ENCODE results near the gene CD47. TPM values are rescaled to one million over a fixed set of nuclear protein-coding genes. Genes with fewer than 3 reads are reported as not detected.

Gene CD47
- total RNA-seq, 1 experiment from 2014 or later = 89.7 TPM

DNA sequence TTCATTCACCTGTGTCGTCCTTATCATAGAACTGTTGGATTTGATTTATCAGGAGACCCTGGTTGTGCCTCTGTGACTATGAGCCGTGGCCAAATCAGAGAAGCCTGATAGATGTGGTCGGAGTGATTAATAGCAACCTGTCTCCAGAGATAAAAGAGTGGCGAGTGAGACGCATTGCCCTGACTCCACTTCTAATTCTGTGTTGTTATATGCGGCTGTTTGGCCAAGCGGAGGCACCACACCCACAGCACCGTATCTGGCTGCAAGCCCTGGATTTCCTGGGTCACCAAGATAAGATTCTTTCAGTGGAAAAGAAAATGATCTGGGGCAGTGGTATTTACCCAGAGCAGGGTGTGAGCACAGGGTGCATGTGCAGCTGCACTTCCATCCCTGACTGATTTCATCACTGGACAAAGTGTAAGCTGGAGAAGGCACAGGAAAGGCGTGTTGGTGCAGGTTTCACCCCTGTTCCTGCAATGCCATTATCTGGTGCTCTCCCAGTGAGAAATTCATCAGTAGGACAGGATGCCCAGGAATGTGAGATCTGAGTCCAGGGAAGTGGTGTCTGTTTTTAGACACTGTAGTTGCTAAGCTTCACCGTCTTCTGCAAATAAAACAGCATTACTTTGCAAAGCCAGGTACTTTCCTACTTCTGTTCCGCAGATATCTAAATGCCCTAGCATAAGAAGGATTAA, 84.6 kb downstream of the CD47 start:
- intact Hi-C loops (cut with micrococcal nuclease; ENCODE audit: unreplicated experiment) = no loop called here
- no peak for DNase-seq (ENCODE audit: low read depth, low spot score)
- Histone ChIP-seq H3K27me3 (ENCODE audit: control insufficient read depth, insufficient read depth, low read length) (no peaks in the 10 kb centered on the region), H3K36me3 (ENCODE audit: control insufficient read depth, insufficient read depth, low read length) (no peaks in the 10 kb centered on the region), H3K9me3 (ENCODE audit: control insufficient read depth, insufficient read depth, low read depth, low read length) (no peaks in the 10 kb centered on the region), H3K27ac (ENCODE audit: low read length) (no peak overlapping the region), H3K4me1 (ENCODE audit: control insufficient read depth, insufficient read depth, low read length) (peaks cover 6% of the 10 kb centered on the region; the same call in 1 of the 2 replicates), H3K4me3 (ENCODE audit: low read depth in 2 of 2, low read length in 2 of 2) (no peak overlapping the region)
- no peak for TF ChIP-seq TCF7L2 (IDR thresholded peaks at IDR 0.05; ENCODE audit: low read depth, low read length)
- TF ChIP-seq SIN3A (IDR thresholded peaks at IDR 0.05; ENCODE audit: borderline replicate concordance, insufficient read depth, low read depth, low read length) = no peak
- TF ChIP-seq POLR2AphosphoS5 (IDR thresholded peaks at IDR 0.05; ENCODE audit: low read depth, low read length) = no peak
- TF ChIP-seq, protein P1, sequence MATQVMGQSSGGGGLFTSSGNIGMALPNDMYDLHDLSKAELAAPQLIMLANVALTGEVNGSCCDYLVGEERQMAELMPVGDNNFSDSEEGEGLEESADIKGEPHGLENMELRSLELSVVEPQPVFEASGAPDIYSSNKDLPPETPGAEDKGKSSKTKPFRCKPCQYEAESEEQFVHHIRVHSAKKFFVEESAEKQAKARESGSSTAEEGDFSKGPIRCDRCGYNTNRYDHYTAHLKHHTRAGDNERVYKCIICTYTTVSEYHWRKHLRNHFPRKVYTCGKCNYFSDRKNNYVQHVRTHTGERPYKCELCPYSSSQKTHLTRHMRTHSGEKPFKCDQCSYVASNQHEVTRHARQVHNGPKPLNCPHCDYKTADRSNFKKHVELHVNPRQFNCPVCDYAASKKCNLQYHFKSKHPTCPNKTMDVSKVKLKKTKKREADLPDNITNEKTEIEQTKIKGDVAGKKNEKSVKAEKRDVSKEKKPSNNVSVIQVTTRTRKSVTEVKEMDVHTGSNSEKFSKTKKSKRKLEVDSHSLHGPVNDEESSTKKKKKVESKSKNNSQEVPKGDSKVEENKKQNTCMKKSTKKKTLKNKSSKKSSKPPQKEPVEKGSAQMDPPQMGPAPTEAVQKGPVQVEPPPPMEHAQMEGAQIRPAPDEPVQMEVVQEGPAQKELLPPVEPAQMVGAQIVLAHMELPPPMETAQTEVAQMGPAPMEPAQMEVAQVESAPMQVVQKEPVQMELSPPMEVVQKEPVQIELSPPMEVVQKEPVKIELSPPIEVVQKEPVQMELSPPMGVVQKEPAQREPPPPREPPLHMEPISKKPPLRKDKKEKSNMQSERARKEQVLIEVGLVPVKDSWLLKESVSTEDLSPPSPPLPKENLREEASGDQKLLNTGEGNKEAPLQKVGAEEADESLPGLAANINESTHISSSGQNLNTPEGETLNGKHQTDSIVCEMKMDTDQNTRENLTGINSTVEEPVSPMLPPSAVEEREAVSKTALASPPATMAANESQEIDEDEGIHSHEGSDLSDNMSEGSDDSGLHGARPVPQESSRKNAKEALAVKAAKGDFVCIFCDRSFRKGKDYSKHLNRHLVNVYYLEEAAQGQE (IDR thresholded peaks at IDR 0.05; ENCODE audit: insufficient read depth in 1 of 2, low read depth in 2 of 2, low read length in 1 of 2) = no peak
- TF ChIP-seq, protein P2, sequence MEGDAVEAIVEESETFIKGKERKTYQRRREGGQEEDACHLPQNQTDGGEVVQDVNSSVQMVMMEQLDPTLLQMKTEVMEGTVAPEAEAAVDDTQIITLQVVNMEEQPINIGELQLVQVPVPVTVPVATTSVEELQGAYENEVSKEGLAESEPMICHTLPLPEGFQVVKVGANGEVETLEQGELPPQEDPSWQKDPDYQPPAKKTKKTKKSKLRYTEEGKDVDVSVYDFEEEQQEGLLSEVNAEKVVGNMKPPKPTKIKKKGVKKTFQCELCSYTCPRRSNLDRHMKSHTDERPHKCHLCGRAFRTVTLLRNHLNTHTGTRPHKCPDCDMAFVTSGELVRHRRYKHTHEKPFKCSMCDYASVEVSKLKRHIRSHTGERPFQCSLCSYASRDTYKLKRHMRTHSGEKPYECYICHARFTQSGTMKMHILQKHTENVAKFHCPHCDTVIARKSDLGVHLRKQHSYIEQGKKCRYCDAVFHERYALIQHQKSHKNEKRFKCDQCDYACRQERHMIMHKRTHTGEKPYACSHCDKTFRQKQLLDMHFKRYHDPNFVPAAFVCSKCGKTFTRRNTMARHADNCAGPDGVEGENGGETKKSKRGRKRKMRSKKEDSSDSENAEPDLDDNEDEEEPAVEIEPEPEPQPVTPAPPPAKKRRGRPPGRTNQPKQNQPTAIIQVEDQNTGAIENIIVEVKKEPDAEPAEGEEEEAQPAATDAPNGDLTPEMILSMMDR (IDR thresholded peaks at IDR 0.05) = no peak
- in situ Hi-C loops (cut with HindIII; ENCODE audit: low pct_unique_long_range_greater_than_20kb, low sequenced_read_pairs) = no loop called here
- ATAC-seq = peak; percentile 55
- CTCF ChIA-PET = no interaction called here
- no TSS peak for BruUV-seq (replicated peaks)
- POLR2A ChIA-PET = no interaction called here

DNA sequence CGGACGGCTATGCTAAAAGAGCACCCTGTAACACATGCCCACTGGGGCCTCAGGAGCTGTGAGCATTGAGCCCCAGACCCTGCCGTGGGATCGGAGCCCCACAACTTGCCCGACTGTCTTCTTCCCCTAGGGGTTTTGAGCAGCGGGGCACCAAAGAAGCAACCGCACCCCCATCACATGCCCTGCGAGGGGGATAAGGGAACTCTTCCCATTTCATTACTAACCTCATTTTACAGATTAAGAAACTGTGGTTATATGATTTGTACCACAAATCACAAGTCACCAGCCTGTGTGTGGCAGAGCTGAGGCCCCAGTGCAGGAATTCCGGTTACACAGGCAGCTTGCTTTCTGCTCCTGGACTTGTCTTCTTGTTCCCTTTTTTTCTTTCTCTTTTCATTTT, 86.2 kb downstream of the CD47 start:
- no TSS peak for BruUV-seq (replicated peaks)
- Histone ChIP-seq H3K9me3 (ENCODE audit: control insufficient read depth, insufficient read depth, low read depth, low read length) (no peaks in the 10 kb centered on the region), H3K4me1 (ENCODE audit: control insufficient read depth, insufficient read depth, low read length) (peaks cover 6% of the 10 kb centered on the region; the same call in 1 of the 2 replicates), H3K4me3 (ENCODE audit: low read depth in 2 of 2, low read length in 2 of 2) (no peak overlapping the region), H3K27me3 (ENCODE audit: control insufficient read depth, insufficient read depth, low read length) (no peaks in the 10 kb centered on the region), H3K36me3 (ENCODE audit: control insufficient read depth, insufficient read depth, low read length) (no peaks in the 10 kb centered on the region), H3K27ac (ENCODE audit: low read length) (no peak overlapping the region)
- POLR2A ChIA-PET = interaction anchor here (0.5 to 0.6 kb wide), 2 partner anchors 366 to 703 kb away, joined by 3 to 4 read pairs; no protein-coding TSS in a partner anchor
- ATAC-seq = no peak
- CTCF ChIA-PET = no interaction called here
- in situ Hi-C loops (cut with HindIII; ENCODE audit: low pct_unique_long_range_greater_than_20kb, low sequenced_read_pairs) (no loop called here), intact Hi-C loops (cut with micrococcal nuclease; ENCODE audit: unreplicated experiment) (no loop called here)
- TF ChIP-seq SIN3A (IDR thresholded peaks at IDR 0.05; ENCODE audit: borderline replicate concordance, insufficient read depth, low read depth, low read length) (no peak), TCF7L2 (IDR thresholded peaks at IDR 0.05; ENCODE audit: low read depth, low read length) (no peak)
- TF ChIP-seq, protein P1 (IDR thresholded peaks at IDR 0.05; ENCODE audit: insufficient read depth in 1 of 2, low read depth in 2 of 2, low read length in 1 of 2) = no peak
- TF ChIP-seq, protein P2 (IDR thresholded peaks at IDR 0.05) = no peak
- DNase-seq (ENCODE audit: low read depth, low spot score) = no peak

All from Panc1 (cell line).